CD4-positive, alpha-beta T cell treated with Interleukin-6 at 100 ng/mL for 8 hours (primary cell): ENCODE results near the gene STUB1.
"Not testable (repeated sequence)": the region's sequence is repeated elsewhere in the genome, so short reads cannot be mapped to it uniquely, and the experiment has no call there.

Source experiments
- DNase-seq: peaks from one replicate; pipeline ENCODE4 v3.0.0-alpha.2; 2020; ENCODE audit warnings: mixed read lengths, low spot score

Gene STUB1

GRCh38 chr16:678858-679813 lies 1.1 kb upstream of the STUB1 start:
- DNase-seq: no peak

GRCh38 chr16:680625-680945 lies 375 bp downstream of the STUB1 start:
- DNase-seq: no peak

GRCh38 chr16:680967-681745 lies 946 bp downstream of the STUB1 start:
- DNase-seq: no peak

- no peak for DNase-seq
Observed at GRCh38 chr16:681746-682427, 1.7 kb downstream of the STUB1 start.

GRCh38 chr16:682493-683395 lies 2.5 kb downstream of the STUB1 start:
- DNase-seq: no peak

- DNase-seq: no peak
Observed at GRCh38 chr16:683396-684070, 3.3 kb downstream of the STUB1 start.

GRCh38 chr16:684071-684794 lies 4.0 kb downstream of the STUB1 start, which contains the start of gene JMJD8:
JMJD8 (minus strand) TSS chr16:684334; CDS start chr16:684319, 15 bp downstream.
- peak; percentile 96 for DNase-seq

GRCh38 chr16:684961-685696 lies 4.9 kb downstream of the STUB1 start:
- DNase-seq: no peak

- DNase-seq: no peak
Observed at GRCh38 chr16:685967-686366, 5.8 kb downstream of the STUB1 start.

GRCh38 chr16:686459-687260 lies 6.5 kb downstream of the STUB1 start:
- no peak for DNase-seq

- no peak for DNase-seq
Observed at GRCh38 chr16:687499-687898, 7.3 kb downstream of the STUB1 start.

- no peak for DNase-seq
Observed at GRCh38 chr16:689175-689897, 9.1 kb downstream of the STUB1 start.

- DNase-seq: not testable (repeated sequence)
Observed at GRCh38 chr16:691242-691641, 11.0 kb downstream of the STUB1 start.

GRCh38 chr16:692356-693108 lies 12.3 kb downstream of the STUB1 start:
- DNase-seq: no peak

GRCh38 chr16:693364-693763 lies 13.2 kb downstream of the STUB1 start:
- no peak for DNase-seq

- DNase-seq: no peak
Observed at GRCh38 chr16:693766-694165, 13.6 kb downstream of the STUB1 start.

- no peak for DNase-seq
Observed at GRCh38 chr16:694187-694862, 14.1 kb downstream of the STUB1 start.
